Measurements from ENCODE around the gene GBP2. TPM values are rescaled to one million over a fixed set of nuclear protein-coding genes. Genes with fewer than 3 reads are reported as not detected.

GBP2 gene
- polyA plus RNA-seq, 2 donors = 43.8 to 88.1 TPM

DNA sequence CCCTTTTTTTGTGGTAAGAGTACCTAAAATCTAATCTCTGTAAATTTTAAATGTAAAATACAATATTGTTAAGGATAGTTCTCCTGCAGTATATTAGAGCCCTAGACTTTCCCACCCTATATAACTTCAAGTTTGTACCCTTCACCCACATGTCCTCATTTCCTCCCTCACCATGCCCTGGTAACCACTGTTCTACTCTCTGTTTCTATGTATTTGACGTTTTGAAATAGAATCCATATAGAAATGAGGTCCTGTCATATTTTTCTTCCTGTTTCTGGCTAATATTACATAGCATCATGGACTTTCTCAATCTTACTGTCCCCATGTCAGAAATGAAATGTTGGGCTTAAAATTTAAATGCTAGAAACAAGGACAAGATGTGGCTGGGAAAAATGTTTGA is 25.1 kb upstream of the GBP2 start:
- 49 to 56% methylated on average over 1 of the region's 1 CpG for WGBS, 2 donors
- no peak overlapping the region for H3K27ac ChIP-seq (ENCODE audit: low read depth in 2 of 2, low read length in 1 of 2)

GRCh38 chr1:89149976-89150375 is 24.1 kb upstream of the GBP2 start:
- Histone ChIP-seq H3K9me3 (ENCODE audit: control insufficient read depth in 2 of 2, insufficient read depth in 1 of 2, low read depth in 1 of 2, low read length in 1 of 2) (no peaks in the 10 kb centered on the region), H3K4me3 (ENCODE audit: low read depth in 1 of 2, low read length in 2 of 2) (no peak overlapping the region), H3K27me3 (ENCODE audit: control insufficient read depth in 1 of 2, insufficient read depth in 2 of 2, low read length in 2 of 2) (no peaks in the 10 kb centered on the region), H3K27ac (ENCODE audit: low read depth in 2 of 2, low read length in 1 of 2) (no peak overlapping the region), H3K36me3 (ENCODE audit: control insufficient read depth in 2 of 2, insufficient read depth in 2 of 2, low read length in 1 of 2) (no peaks in the 10 kb centered on the region), H3K4me1 (ENCODE audit: control insufficient read depth in 2 of 2, insufficient read depth in 2 of 2, low read length in 1 of 2) (no peaks in the 10 kb centered on the region)
- WGBS, 2 donors = 83 to 85% methylated on average over 3 of the region's 3 CpGs

More for the DNA sequence above, 25.1 kb upstream of the GBP2 start:
- H3K27me3 ChIP-seq (ENCODE audit: control insufficient read depth in 1 of 2, insufficient read depth in 2 of 2, low read length in 2 of 2) = no peaks in the 10 kb centered on the region
- H3K9me3 ChIP-seq (ENCODE audit: control insufficient read depth in 2 of 2, insufficient read depth in 1 of 2, low read depth in 1 of 2, low read length in 1 of 2) = no peaks in the 10 kb centered on the region
- no peaks in the 10 kb centered on the region for H3K4me1 ChIP-seq (ENCODE audit: control insufficient read depth in 2 of 2, insufficient read depth in 2 of 2, low read length in 1 of 2)
- H3K4me3 ChIP-seq (ENCODE audit: low read depth in 1 of 2, low read length in 2 of 2) = no peak overlapping the region
- H3K36me3 ChIP-seq (ENCODE audit: control insufficient read depth in 2 of 2, insufficient read depth in 2 of 2, low read length in 1 of 2) = no peaks in the 10 kb centered on the region

DNA sequence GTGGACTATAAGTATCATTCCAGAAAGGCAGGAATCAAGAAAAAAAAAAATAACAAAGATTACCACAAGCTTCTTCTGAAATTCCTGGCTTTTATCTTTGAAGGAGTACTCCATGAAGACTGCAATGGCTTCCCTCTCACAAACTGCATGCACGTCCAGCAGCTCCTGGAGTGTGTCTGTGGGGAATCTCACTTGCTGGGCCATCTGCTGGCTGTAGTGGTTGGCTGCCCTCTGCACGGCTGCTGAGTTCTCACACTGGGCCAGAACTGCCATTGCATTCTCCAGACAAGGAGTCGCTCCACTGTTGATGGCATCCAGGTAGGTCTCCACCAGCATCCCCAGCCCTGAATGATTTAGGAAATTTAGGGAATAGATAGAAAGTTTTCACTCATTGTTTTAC is 23.3 kb upstream of the GBP2 start:
- H3K36me3 ChIP-seq (ENCODE audit: control insufficient read depth in 2 of 2, insufficient read depth in 2 of 2, low read length in 1 of 2) = no peaks in the 10 kb centered on the region
- H3K27ac ChIP-seq (ENCODE audit: low read depth in 2 of 2, low read length in 1 of 2) = no peak overlapping the region
- no peak overlapping the region for H3K4me3 ChIP-seq (ENCODE audit: low read depth in 1 of 2, low read length in 2 of 2)
- 56 to 66% methylated on average over 3 of the region's 3 CpGs for WGBS, 2 donors
- no peaks in the 10 kb centered on the region for H3K4me1 ChIP-seq (ENCODE audit: control insufficient read depth in 2 of 2, insufficient read depth in 2 of 2, low read length in 1 of 2)
- no peaks in the 10 kb centered on the region for H3K9me3 ChIP-seq (ENCODE audit: control insufficient read depth in 2 of 2, insufficient read depth in 1 of 2, low read depth in 1 of 2, low read length in 1 of 2)
- H3K27me3 ChIP-seq (ENCODE audit: control insufficient read depth in 1 of 2, insufficient read depth in 2 of 2, low read length in 2 of 2) = no peaks in the 10 kb centered on the region

- 74 to 83% methylated on average over 3 of the region's 3 CpGs for WGBS, 2 donors
- no peaks in the 10 kb centered on the region for H3K36me3 ChIP-seq (ENCODE audit: control insufficient read depth in 2 of 2, insufficient read depth in 2 of 2, low read length in 1 of 2)
- no peaks in the 10 kb centered on the region for H3K4me1 ChIP-seq (ENCODE audit: control insufficient read depth in 2 of 2, insufficient read depth in 2 of 2, low read length in 1 of 2)
- H3K27ac ChIP-seq (ENCODE audit: low read depth in 2 of 2, low read length in 1 of 2) = no peak overlapping the region
- no peaks in the 10 kb centered on the region for H3K9me3 ChIP-seq (ENCODE audit: control insufficient read depth in 2 of 2, insufficient read depth in 1 of 2, low read depth in 1 of 2, low read length in 1 of 2)
- no peak overlapping the region for H3K4me3 ChIP-seq (ENCODE audit: low read depth in 1 of 2, low read length in 2 of 2)
- H3K27me3 ChIP-seq (ENCODE audit: control insufficient read depth in 1 of 2, insufficient read depth in 2 of 2, low read length in 2 of 2) = no peaks in the 10 kb centered on the region
Observed at GRCh38 chr1:89147678-89148658, 22.1 kb upstream of the GBP2 start.

DNA sequence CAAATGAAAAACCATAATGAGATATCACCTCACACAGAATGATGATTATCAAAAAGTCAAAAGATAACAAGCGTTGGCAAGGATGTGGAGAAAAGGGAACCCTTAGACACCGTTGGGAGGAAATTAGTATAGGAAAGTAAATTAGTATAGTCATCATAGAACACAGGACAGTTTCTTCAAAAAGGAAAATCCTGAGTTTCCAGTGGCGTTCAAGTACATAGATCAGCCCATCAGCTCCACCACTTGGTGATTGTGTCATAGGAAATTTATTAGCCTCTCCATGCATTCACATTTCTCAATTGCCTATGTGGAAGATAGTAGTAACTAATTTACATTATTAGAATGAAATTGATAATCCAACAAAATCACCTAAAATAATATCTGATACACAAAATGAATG is 20.8 kb upstream of the GBP2 start:
- Histone ChIP-seq H3K27me3 (ENCODE audit: control insufficient read depth in 1 of 2, insufficient read depth in 2 of 2, low read length in 2 of 2) (no peaks in the 10 kb centered on the region), H3K4me1 (ENCODE audit: control insufficient read depth in 2 of 2, insufficient read depth in 2 of 2, low read length in 1 of 2) (no peaks in the 10 kb centered on the region), H3K27ac (ENCODE audit: low read depth in 2 of 2, low read length in 1 of 2) (no peak overlapping the region), H3K9me3 (ENCODE audit: control insufficient read depth in 2 of 2, insufficient read depth in 1 of 2, low read depth in 1 of 2, low read length in 1 of 2) (no peaks in the 10 kb centered on the region), H3K4me3 (ENCODE audit: low read depth in 1 of 2, low read length in 2 of 2) (no peak overlapping the region), H3K36me3 (ENCODE audit: control insufficient read depth in 2 of 2, insufficient read depth in 2 of 2, low read length in 1 of 2) (no peaks in the 10 kb centered on the region)
- WGBS, 2 donors = 84 to 89% methylated on average over 3 of the region's 3 CpGs

GRCh38 chr1:89143484-89143883 is 17.6 kb upstream of the GBP2 start:
- Histone ChIP-seq H3K4me3 (ENCODE audit: low read depth in 1 of 2, low read length in 2 of 2) (no peak overlapping the region), H3K27me3 (ENCODE audit: control insufficient read depth in 1 of 2, insufficient read depth in 2 of 2, low read length in 2 of 2) (no peaks in the 10 kb centered on the region), H3K36me3 (ENCODE audit: control insufficient read depth in 2 of 2, insufficient read depth in 2 of 2, low read length in 1 of 2) (no peaks in the 10 kb centered on the region), H3K4me1 (ENCODE audit: control insufficient read depth in 2 of 2, insufficient read depth in 2 of 2, low read length in 1 of 2) (no peaks in the 10 kb centered on the region), H3K27ac (ENCODE audit: low read depth in 2 of 2, low read length in 1 of 2) (no peak overlapping the region), H3K9me3 (ENCODE audit: control insufficient read depth in 2 of 2, insufficient read depth in 1 of 2, low read depth in 1 of 2, low read length in 1 of 2) (no peaks in the 10 kb centered on the region)
- 73 to 77% methylated on average over 2 of the region's 2 CpGs for WGBS, 2 donors

GRCh38 chr1:89142160-89142559 is 16.2 kb upstream of the GBP2 start:
- 85 to 93% methylated on average over 4 of the region's 4 CpGs for WGBS, 2 donors
- Histone ChIP-seq H3K36me3 (ENCODE audit: control insufficient read depth in 2 of 2, insufficient read depth in 2 of 2, low read length in 1 of 2) (no peaks in the 10 kb centered on the region), H3K27me3 (ENCODE audit: control insufficient read depth in 1 of 2, insufficient read depth in 2 of 2, low read length in 2 of 2) (no peaks in the 10 kb centered on the region), H3K4me1 (ENCODE audit: control insufficient read depth in 2 of 2, insufficient read depth in 2 of 2, low read length in 1 of 2) (no peaks in the 10 kb centered on the region), H3K9me3 (ENCODE audit: control insufficient read depth in 2 of 2, insufficient read depth in 1 of 2, low read depth in 1 of 2, low read length in 1 of 2) (no peaks in the 10 kb centered on the region), H3K27ac (ENCODE audit: low read depth in 2 of 2, low read length in 1 of 2) (no peak overlapping the region), H3K4me3 (ENCODE audit: low read depth in 1 of 2, low read length in 2 of 2) (no peak overlapping the region)

- WGBS, 2 donors = 93 to 97% methylated on average over 1 of the region's 1 CpG
- Histone ChIP-seq H3K36me3 (ENCODE audit: control insufficient read depth in 2 of 2, insufficient read depth in 2 of 2, low read length in 1 of 2) (peaks cover 0 to 2% of the 10 kb centered on the region in 2 donors), H3K4me3 (ENCODE audit: low read depth in 1 of 2, low read length in 2 of 2) (no peak overlapping the region), H3K4me1 (ENCODE audit: control insufficient read depth in 2 of 2, insufficient read depth in 2 of 2, low read length in 1 of 2) (no peaks in the 10 kb centered on the region), H3K9me3 (ENCODE audit: control insufficient read depth in 2 of 2, insufficient read depth in 1 of 2, low read depth in 1 of 2, low read length in 1 of 2) (no peaks in the 10 kb centered on the region), H3K27me3 (ENCODE audit: control insufficient read depth in 1 of 2, insufficient read depth in 2 of 2, low read length in 2 of 2) (no peaks in the 10 kb centered on the region), H3K27ac (ENCODE audit: low read depth in 2 of 2, low read length in 1 of 2) (no peak overlapping the region)
Observed at GRCh38 chr1:89133747-89134146, 7.8 kb upstream of the GBP2 start.

DNA sequence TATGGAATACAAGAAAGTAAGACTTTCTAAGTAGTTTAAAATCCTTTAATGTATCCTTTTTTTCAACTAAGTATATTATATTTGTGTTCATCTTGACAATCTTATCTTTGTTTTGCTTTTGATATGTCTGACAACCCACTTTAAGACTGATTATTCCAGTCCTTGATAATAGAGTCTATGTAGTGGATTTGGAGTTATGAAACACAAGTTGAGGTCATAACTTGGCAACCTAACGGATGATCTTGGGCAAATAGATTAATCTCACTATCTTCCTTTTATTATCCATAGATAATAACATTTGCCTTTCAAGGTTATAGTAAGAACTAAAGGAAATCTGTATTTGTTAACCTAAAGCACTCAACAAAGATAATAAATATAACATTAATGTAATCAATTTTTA is 4.8 kb upstream of the GBP2 start:
- H3K36me3 ChIP-seq (ENCODE audit: control insufficient read depth in 2 of 2, insufficient read depth in 2 of 2, low read length in 1 of 2) = peaks cover 0 to 2% of the 10 kb centered on the region in 2 donors
- whole genome bisulfite sequencing, 2 donors = 20 to 49% methylated on average over 1 of the region's 1 CpG
- H3K9me3 ChIP-seq (ENCODE audit: control insufficient read depth in 2 of 2, insufficient read depth in 1 of 2, low read depth in 1 of 2, low read length in 1 of 2) = no peaks in the 10 kb centered on the region
- H3K27ac ChIP-seq (ENCODE audit: low read depth in 2 of 2, low read length in 1 of 2) = no peak overlapping the region
- H3K4me3 ChIP-seq (ENCODE audit: low read depth in 1 of 2, low read length in 2 of 2) = no peak overlapping the region
- H3K4me1 ChIP-seq (ENCODE audit: control insufficient read depth in 2 of 2, insufficient read depth in 2 of 2, low read length in 1 of 2) = peaks cover 0 to 3% of the 10 kb centered on the region in 2 donors
- H3K27me3 ChIP-seq (ENCODE audit: control insufficient read depth in 1 of 2, insufficient read depth in 2 of 2, low read length in 2 of 2) = no peaks in the 10 kb centered on the region

DNA sequence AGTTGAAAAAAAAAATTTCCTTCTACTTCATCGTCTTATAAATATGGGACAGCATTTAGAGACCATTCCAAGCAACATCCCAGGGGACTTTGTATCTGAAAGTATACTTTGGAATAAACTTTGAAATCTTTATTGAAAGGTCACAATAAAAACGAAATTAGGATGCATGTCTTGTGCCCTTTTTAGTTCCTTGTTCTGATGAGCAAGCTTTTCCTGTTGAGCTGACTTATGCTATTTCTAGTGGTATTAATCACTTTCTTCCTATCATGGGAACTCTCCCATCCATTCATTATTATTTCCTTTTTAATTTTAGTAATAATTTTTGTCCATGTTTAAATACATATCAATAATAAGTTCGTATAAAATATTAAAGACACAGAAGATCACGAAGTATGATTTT is 4.0 kb upstream of the GBP2 start:
- no peak overlapping the region for H3K4me3 ChIP-seq (ENCODE audit: low read depth in 1 of 2, low read length in 2 of 2)
- no peaks in the 10 kb centered on the region for H3K27me3 ChIP-seq (ENCODE audit: control insufficient read depth in 1 of 2, insufficient read depth in 2 of 2, low read length in 2 of 2)
- no peak overlapping the region for H3K27ac ChIP-seq (ENCODE audit: low read depth in 2 of 2, low read length in 1 of 2)
- peaks cover 0 to 2% of the 10 kb centered on the region in 2 donors for H3K36me3 ChIP-seq (ENCODE audit: control insufficient read depth in 2 of 2, insufficient read depth in 2 of 2, low read length in 1 of 2)
- WGBS, 2 donors = 56 to 64% methylated on average over 4 of the region's 4 CpGs
- H3K9me3 ChIP-seq (ENCODE audit: control insufficient read depth in 2 of 2, insufficient read depth in 1 of 2, low read depth in 1 of 2, low read length in 1 of 2) = no peaks in the 10 kb centered on the region
- peaks cover 0 to 3% of the 10 kb centered on the region in 2 donors for H3K4me1 ChIP-seq (ENCODE audit: control insufficient read depth in 2 of 2, insufficient read depth in 2 of 2, low read length in 1 of 2)

Data from esophagus (tissue), 2 donors.